Smooth muscle cell (in vitro differentiated cells): Measurements from ENCODE around the gene IGFALS. TPM values are rescaled to one million over a fixed set of nuclear protein-coding genes. Genes with fewer than 3 reads are reported as not detected.

ENCODE experiments used
- DNase-seq: peaks from one replicate; lab custom pipeline; 2025; ENCODE audit not compliant: unreplicated experiment; lab: John Stamatoyannopoulos, UW
- H2AFZ ChIP-seq: fragments of 200-600 bp; sonication (generic); 2 replicates; pipeline ENCODE4 v1.6.0; 2016; ENCODE audit warnings: antibody characterized with exemption, low read depth, mild to moderate bottlenecking
- H3F3A ChIP-seq: fragments of 200-600 bp; sonication (generic); 2 replicates; pipeline ENCODE4 v1.6.0; 2017; ENCODE audit warnings: antibody characterized with exemption, low read depth
- H3K27ac ChIP-seq: fragments of 200-600 bp; sonication (generic); 2 replicates; pipeline ENCODE4 v1.5.1; 2016; ENCODE audit warnings: low read depth, mild to moderate bottlenecking
- H3K27me3 ChIP-seq: fragments of 200-600 bp; sonication (generic); 2 replicates; pipeline ENCODE4 v1.6.1; 2016; ENCODE audit warnings: low read depth, mild to moderate bottlenecking
- H3K36me3 ChIP-seq: fragments of 200-600 bp; sonication (generic); 2 replicates; pipeline ENCODE4 v1.5.1; 2016; ENCODE audit warnings: low read depth
- H3K4me1 ChIP-seq: fragments of 200-600 bp; sonication (generic); 2 replicates; pipeline ENCODE4 v1.5.1; 2016; ENCODE audit warnings: low read depth
- H3K4me2 ChIP-seq: fragments of 200-600 bp; sonication (generic); 2 replicates; pipeline ENCODE4 v1.6.0; 2016; ENCODE audit warnings: mild to moderate bottlenecking
- H3K4me3 ChIP-seq: fragments of 200-600 bp; sonication (generic); 2 replicates; pipeline ENCODE4 v1.5.1; 2016; ENCODE audit warnings: mild to moderate bottlenecking
- H3K79me2 ChIP-seq: fragments of 200-600 bp; sonication (generic); 2 replicates; pipeline ENCODE4 v1.6.0; 2016; ENCODE audit warnings: low read depth, mild to moderate bottlenecking
- H3K9ac ChIP-seq: fragments of 200-600 bp; sonication (generic); 2 replicates; pipeline ENCODE4 v1.6.0; 2016; ENCODE audit warnings: low read depth
- H3K9me3 ChIP-seq: fragments of 200-600 bp; sonication (generic); replicated peaks from 2 replicates; pipeline ENCODE4 v1.5.1; 2016; ENCODE audit warnings: low read depth
- H4K20me1 ChIP-seq: fragments of 200-600 bp; sonication (generic); 2 replicates; pipeline ENCODE4 v1.6.0; 2016; ENCODE audit warnings: low read depth
- CTCF ChIP-seq: fragments of 200-600 bp; sonication (generic); IDR thresholded peaks from 2 replicates; pipeline ENCODE4 v1.5.1; 2017; ENCODE audit warnings: borderline replicate concordance, mild to moderate bottlenecking, antibody characterized with exemption; ENCODE audit not compliant: insufficient read depth, poor library complexity, severe bottlenecking
- WGBS: methylation state at CpG from one replicate; pipeline ENCODE4 v1.1.7; 2016; ENCODE audit warnings: low lambda C conversion rate; 5-methylcytosine and 5-hydroxymethylcytosine counted together
- polyA plus RNA-seq: library from polyadenylated mRNA; unstranded; fragments of >200 nt; fragmentation: Nextera tagmentation; extraction: Ambion mirVana; gene quantifications from 2 replicates; pipeline ENCODE4 v1.2.1, GENCODE V29; 2016
- total RNA-seq: library from RNA; depleted of rRNA; stranded (reverse); fragments of >200 nt; gene quantifications from 2 replicates; pipeline ENCODE4 v1.2.3, GENCODE V29; 2014

IGFALS gene
- total and polyA plus RNA-seq, 2 experiments from 2014 or later: not detected

DNA sequence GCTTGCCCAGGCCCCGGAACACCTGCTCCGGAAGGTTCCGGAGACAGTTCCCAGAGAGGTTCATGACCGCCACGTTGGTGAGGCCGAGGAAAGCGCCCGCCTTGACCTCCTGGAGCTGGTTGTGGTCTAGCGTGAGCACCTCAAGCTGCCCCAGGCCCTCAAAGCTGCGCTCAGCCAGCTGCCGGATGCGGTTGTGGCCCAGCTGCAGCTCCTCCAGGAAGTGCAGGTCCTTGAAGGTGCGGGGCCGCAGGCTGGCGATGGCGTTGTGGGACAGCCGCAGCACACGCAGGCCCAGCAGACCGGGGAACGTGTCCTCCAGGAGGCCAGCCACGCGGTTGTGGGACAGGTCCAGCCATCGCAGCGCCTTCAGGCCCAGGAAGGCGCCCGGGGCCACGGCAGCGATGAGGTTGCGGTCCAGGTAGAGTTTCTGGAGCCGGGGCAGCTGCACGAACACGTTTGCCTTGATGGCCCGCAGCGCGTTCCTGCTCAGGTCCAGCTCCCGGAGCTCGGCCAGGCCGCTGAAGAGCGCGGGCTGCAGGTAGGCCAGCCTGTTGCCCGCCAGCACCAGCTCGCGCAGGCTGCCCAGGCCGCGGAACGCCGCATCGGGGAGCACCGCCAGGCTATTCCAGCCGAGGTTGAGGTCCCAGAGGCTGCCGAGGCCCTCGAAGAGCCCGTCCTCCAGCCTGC, 2.1 kb downstream of the IGFALS start:
- no peak overlapping the region for H3K4me3 ChIP-seq
- H2AFZ ChIP-seq: no peak overlapping the region
- H4K20me1 ChIP-seq: peaks cover 20% of the 10 kb centered on the region
- no peak overlapping the region for H3K9ac ChIP-seq
- TF ChIP-seq CTCF: no peak
- no peaks in the 10 kb centered on the region for H3K27me3 ChIP-seq
- DNase-seq: no peak
- no peak overlapping the region for H3K4me2 ChIP-seq
- H3K4me1 ChIP-seq: no peaks in the 10 kb centered on the region
- no peaks in the 10 kb centered on the region for H3K36me3 ChIP-seq
- no peaks in the 10 kb centered on the region for H3K9me3 ChIP-seq
- 96% methylated on average over 42 of the region's 53 CpGs for WGBS
- H3F3A ChIP-seq: no peaks in the 10 kb centered on the region
- H3K27ac ChIP-seq: no peak overlapping the region
- peaks cover 11% of the 10 kb centered on the region for H3K79me2 ChIP-seq

DNA sequence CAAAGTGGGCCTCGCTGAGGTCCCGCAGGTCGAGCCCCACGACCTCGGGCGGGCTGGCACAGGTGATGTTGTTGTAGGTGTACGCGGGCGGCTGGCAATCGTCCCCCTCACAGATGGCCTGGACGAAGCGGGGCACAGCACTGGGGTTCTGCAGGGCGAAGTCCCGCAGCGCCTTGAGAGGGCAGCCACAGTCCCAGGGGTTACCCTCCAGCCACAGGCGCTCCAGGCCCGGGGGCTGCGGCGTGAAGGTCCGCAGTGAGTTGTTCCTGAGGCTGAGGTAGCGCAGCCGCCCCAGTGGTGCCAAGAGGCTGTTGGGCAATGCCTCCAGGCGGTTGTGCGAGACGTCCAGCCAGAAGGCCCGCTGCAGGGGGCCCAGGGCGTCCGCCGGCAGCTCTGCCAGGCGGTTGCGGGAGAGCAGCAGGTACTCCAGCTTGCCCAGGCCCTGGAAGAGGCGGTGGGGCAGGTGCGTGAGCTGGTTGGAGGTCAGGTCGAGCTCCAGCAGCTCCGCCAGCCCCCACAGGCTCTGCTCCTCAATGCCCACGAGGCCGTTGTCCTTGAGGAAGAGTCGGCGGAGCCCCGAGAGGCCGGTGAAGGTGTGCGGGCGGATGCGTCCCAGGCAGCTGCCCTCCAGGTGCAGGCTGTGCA, 2.8 kb downstream of the IGFALS start:
- Histone ChIP-seq H3K4me3 (no peak overlapping the region), H3K27me3 (no peaks in the 10 kb centered on the region), H3K27ac (no peak overlapping the region), H3K4me1 (no peaks in the 10 kb centered on the region), H3K9me3 (no peaks in the 10 kb centered on the region), H3K36me3 (no peaks in the 10 kb centered on the region), H3K4me2 (no peak overlapping the region), H4K20me1 (peaks cover 27% of the 10 kb centered on the region), H3K9ac (no peak overlapping the region), H3F3A (no peaks in the 10 kb centered on the region), H3K79me2 (peaks cover 16% of the 10 kb centered on the region), H2AFZ (no peak overlapping the region)
- WGBS: 98% methylated on average over 37 of the region's 44 CpGs
- no peak for TF ChIP-seq CTCF
- DNase-seq: no peak

DNA sequence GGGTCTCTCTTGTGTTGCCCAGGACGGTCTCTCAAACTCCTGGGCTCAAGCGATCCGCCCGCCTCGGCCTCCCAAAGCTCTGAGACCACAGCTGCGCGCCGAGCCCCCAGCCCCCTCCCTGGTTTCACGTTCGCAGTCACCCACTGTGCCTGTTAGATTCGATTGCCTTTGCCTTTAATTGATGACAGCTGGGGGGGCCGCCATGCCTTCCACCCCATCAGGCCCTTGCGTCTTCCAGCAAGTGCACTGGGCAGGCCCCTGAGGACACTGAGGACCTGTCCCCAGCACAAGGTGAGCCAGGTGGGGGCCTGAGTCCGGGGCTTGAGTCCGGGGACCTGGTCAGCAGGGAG, 3.3 kb downstream of the IGFALS start:
- no peaks in the 10 kb centered on the region for H3F3A ChIP-seq
- 93% methylated on average over 15 of the region's 15 CpGs for WGBS
- TF ChIP-seq CTCF: no peak
- no peak for DNase-seq
- H2AFZ ChIP-seq: no peak overlapping the region
- no peak overlapping the region for H3K27ac ChIP-seq
- no peak overlapping the region for H3K4me3 ChIP-seq
- H3K27me3 ChIP-seq: no peaks in the 10 kb centered on the region
- H3K4me2 ChIP-seq: no peak overlapping the region
- H3K79me2 ChIP-seq: peaks cover 21% of the 10 kb centered on the region
- peaks cover 32% of the 10 kb centered on the region for H4K20me1 ChIP-seq
- H3K9me3 ChIP-seq: no peaks in the 10 kb centered on the region
- H3K4me1 ChIP-seq: no peaks in the 10 kb centered on the region
- no peak overlapping the region for H3K9ac ChIP-seq
- no peaks in the 10 kb centered on the region for H3K36me3 ChIP-seq

DNA sequence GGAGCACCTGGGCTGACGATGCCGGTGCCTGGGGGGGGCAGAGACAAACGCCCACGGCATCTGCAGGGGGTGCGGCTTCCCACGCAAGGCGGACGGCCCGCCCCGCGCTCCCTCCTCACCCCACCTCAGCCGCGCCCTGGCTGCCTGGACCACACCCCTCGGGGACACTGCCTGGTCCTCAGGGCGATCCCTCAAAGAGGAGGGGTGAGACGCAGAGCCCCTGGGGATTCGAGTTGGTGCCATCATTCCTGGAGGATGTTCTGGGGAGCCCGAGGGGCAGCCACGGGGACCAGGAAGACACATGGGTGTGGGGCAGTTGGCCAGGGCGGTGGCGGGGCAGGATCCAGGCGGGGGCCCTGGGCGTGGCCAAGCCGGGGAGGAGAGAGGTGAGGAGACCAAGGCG, 3.9 kb downstream of the IGFALS start:
- TF ChIP-seq CTCF: no peak
- DNase-seq: no peak
- Histone ChIP-seq H3K27me3 (no peaks in the 10 kb centered on the region), H3K36me3 (no peaks in the 10 kb centered on the region), H3K4me3 (no peak overlapping the region), H3K4me1 (no peaks in the 10 kb centered on the region), H4K20me1 (peaks cover 37% of the 10 kb centered on the region), H3K9ac (no peak overlapping the region), H2AFZ (no peak overlapping the region), H3K27ac (no peak overlapping the region), H3K4me2 (no peak overlapping the region), H3K79me2 (peaks cover 27% of the 10 kb centered on the region), H3K9me3 (no peaks in the 10 kb centered on the region), H3F3A (no peaks in the 10 kb centered on the region)
- WGBS: 96% methylated on average over 14 of the region's 25 CpGs
